GM21447 (cell line): Measurements from ENCODE around the gene OSBPL2.

ENCODE experiments used
- ATAC-seq: cut with Tn5 transposase; IDR thresholded peaks from one replicate; pipeline ENCODE4 v1.9.1; 2021; ENCODE audit not compliant: unreplicated experiment

OSBPL2 gene

GRCh38 chr20:62220666-62221568, 17.4 kb upstream of the OSBPL2 start:
- no peak for ATAC-seq

GRCh38 chr20:62222266-62222850, 16.0 kb upstream of the OSBPL2 start:
- ATAC-seq = no peak

GRCh38 chr20:62222972-62223371, 15.3 kb upstream of the OSBPL2 start:
- ATAC-seq = no peak

GRCh38 chr20:62223571-62223970, 14.8 kb upstream of the OSBPL2 start:
- ATAC-seq = no peak

- no peak for ATAC-seq
Observed at GRCh38 chr20:62224113-62224855, 14.0 kb upstream of the OSBPL2 start.

GRCh38 chr20:62225026-62225425, 13.3 kb upstream of the OSBPL2 start:
- ATAC-seq = no peak

- no peak for ATAC-seq
Observed at GRCh38 chr20:62225820-62226635, 12.3 kb upstream of the OSBPL2 start.

- no peak for ATAC-seq
Observed at GRCh38 chr20:62226707-62227590, 11.4 kb upstream of the OSBPL2 start.

GRCh38 chr20:62227591-62227976, 10.7 kb upstream of the OSBPL2 start:
- no peak for ATAC-seq

- ATAC-seq = no peak
Observed at GRCh38 chr20:62227977-62228958, 10.1 kb upstream of the OSBPL2 start.

GRCh38 chr20:62228982-62229545, 9.3 kb upstream of the OSBPL2 start:
- no peak for ATAC-seq

- ATAC-seq = no peak
Observed at GRCh38 chr20:62229667-62230066, 8.7 kb upstream of the OSBPL2 start.

- no peak for ATAC-seq
Observed at GRCh38 chr20:62230276-62230675, 8.0 kb upstream of the OSBPL2 start.

- no peak for ATAC-seq
Observed at GRCh38 chr20:62230696-62231095, 7.6 kb upstream of the OSBPL2 start.

GRCh38 chr20:62231292-62231691, 7.0 kb upstream of the OSBPL2 start:
- no peak for ATAC-seq

- ATAC-seq = no peak
Observed at GRCh38 chr20:62232194-62232593, 6.1 kb upstream of the OSBPL2 start.

- no peak for ATAC-seq
Observed at GRCh38 chr20:62232770-62233645, 5.3 kb upstream of the OSBPL2 start.
